ENCODE data around the gene KANK2. TPM values are rescaled to one million over a fixed set of nuclear protein-coding genes. Genes with fewer than 3 reads are reported as not detected.

Gene KANK2
- total RNA-seq, 4 donors from 2014 or later: 326 to 762 (median 535) TPM

DNA sequence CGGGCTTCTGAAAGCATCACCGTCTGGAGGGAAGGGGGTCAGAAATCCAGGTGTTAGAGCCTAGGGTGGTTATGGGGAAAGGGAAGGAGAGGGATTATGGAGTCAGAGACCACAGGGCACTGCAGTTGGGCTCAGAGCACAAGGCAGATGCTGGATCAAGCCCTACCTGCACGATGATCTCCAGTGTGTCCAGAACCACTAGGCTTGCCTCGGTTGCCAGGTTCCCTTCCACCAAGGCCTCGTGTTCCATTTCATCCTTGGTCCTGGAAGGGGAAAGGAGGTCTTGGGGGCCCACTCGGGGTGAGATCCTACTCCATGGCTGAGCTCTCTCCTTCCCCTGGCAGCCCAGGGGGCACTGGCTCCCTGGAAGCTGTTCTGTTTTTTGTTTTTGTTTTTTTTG lies 17.0 kb upstream of the KANK2 start:
- no peaks in the 10 kb centered on the region for H3K9me3 ChIP-seq
- H3K4me3 ChIP-seq: no peak overlapping the region
- H3K36me3 ChIP-seq: no peaks in the 10 kb centered on the region
- no peak for DNase-seq
- no peaks in the 10 kb centered on the region for H3K4me1 ChIP-seq
- no peak overlapping the region for H3K27ac ChIP-seq
- intact Hi-C loops (cut with DNase I; ENCODE audit: low total_unique reads): no loop called here
- no peaks in the 10 kb centered on the region for H3K27me3 ChIP-seq
- TF ChIP-seq POLR2A (IDR thresholded peaks at IDR 0.05): no peak
- TF ChIP-seq, protein P1, sequence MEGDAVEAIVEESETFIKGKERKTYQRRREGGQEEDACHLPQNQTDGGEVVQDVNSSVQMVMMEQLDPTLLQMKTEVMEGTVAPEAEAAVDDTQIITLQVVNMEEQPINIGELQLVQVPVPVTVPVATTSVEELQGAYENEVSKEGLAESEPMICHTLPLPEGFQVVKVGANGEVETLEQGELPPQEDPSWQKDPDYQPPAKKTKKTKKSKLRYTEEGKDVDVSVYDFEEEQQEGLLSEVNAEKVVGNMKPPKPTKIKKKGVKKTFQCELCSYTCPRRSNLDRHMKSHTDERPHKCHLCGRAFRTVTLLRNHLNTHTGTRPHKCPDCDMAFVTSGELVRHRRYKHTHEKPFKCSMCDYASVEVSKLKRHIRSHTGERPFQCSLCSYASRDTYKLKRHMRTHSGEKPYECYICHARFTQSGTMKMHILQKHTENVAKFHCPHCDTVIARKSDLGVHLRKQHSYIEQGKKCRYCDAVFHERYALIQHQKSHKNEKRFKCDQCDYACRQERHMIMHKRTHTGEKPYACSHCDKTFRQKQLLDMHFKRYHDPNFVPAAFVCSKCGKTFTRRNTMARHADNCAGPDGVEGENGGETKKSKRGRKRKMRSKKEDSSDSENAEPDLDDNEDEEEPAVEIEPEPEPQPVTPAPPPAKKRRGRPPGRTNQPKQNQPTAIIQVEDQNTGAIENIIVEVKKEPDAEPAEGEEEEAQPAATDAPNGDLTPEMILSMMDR (IDR thresholded peaks at IDR 0.05): no peak

DNA sequence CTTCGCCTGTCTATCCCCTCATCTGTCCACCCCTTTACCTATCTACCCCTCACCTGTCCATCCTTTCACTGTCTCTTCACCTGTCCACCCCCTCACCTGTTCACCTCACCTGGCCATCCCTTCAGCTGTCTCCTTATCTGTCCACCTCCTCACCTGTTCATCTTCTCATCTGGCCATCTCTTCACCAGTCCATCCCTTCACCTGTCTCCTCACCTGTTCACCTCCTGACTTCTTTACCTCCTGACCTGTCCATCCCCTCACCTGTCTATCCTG lies 13.2 kb upstream of the KANK2 start:
- no peaks in the 10 kb centered on the region for H3K36me3 ChIP-seq
- TF ChIP-seq POLR2A (IDR thresholded peaks at IDR 0.05): no peak
- TF ChIP-seq, protein P1 (IDR thresholded peaks at IDR 0.05): no peak
- no peak overlapping the region for H3K27ac ChIP-seq
- no peaks in the 10 kb centered on the region for H3K9me3 ChIP-seq
- H3K4me3 ChIP-seq: no peak overlapping the region
- no peaks in the 10 kb centered on the region for H3K4me1 ChIP-seq
- no peaks in the 10 kb centered on the region for H3K27me3 ChIP-seq
- intact Hi-C loops (cut with DNase I; ENCODE audit: low total_unique reads): no loop called here
- no peak for DNase-seq

DNA sequence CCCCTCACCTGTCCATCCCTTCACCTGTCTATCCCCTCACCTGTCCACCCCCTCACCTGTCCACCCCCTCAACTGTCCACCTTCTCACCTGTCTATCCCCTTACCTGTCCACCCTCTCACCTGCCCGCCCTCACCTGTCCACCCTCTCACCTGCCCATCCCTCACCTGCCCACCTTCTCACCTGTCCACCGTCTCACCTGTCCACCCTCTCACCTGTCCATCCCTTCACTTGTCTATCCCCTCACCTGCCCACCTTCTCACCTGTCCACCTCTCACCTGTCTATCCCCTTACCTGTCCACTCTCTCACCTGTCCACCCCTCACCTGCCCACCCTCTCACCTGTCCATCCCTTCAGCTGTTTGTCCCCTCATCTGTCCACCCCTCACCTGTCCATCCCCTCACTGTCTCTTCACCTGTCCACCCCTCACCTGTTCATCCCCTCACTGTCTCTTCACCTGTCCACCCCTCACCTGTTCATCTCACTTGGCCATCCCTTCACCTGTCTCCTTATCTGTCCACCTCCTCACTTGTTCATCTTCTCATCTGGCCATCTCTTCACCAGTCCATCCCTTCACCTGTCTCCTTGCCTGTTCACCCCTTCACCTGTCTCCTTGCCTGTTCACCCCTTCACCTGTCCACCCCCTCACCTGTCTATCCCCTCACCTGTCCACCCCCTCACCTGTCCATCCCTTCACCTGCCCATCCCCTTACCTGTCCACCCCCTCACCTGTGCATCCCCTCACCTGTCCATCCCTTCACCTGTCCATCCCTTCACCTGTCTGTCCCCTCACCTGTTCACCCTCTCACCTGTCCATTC lies 12.7 kb upstream of the KANK2 start:
- Histone ChIP-seq H3K36me3 (no peaks in the 10 kb centered on the region), H3K9me3 (no peaks in the 10 kb centered on the region), H3K27ac (no peak overlapping the region), H3K4me1 (peaks cover 0 to under 1% of the 10 kb centered on the region in 2 donors), H3K4me3 (no peak overlapping the region), H3K27me3 (no peaks in the 10 kb centered on the region)
- no peak for DNase-seq
- intact Hi-C loops (cut with DNase I; ENCODE audit: low total_unique reads): loop anchor here (10.0 kb wide), 1 partner anchor 175 kb away; no protein-coding TSS in a partner anchor
- no peak for TF ChIP-seq POLR2A (IDR thresholded peaks at IDR 0.05)
- TF ChIP-seq, protein P1 (IDR thresholded peaks at IDR 0.05): no peak

DNA sequence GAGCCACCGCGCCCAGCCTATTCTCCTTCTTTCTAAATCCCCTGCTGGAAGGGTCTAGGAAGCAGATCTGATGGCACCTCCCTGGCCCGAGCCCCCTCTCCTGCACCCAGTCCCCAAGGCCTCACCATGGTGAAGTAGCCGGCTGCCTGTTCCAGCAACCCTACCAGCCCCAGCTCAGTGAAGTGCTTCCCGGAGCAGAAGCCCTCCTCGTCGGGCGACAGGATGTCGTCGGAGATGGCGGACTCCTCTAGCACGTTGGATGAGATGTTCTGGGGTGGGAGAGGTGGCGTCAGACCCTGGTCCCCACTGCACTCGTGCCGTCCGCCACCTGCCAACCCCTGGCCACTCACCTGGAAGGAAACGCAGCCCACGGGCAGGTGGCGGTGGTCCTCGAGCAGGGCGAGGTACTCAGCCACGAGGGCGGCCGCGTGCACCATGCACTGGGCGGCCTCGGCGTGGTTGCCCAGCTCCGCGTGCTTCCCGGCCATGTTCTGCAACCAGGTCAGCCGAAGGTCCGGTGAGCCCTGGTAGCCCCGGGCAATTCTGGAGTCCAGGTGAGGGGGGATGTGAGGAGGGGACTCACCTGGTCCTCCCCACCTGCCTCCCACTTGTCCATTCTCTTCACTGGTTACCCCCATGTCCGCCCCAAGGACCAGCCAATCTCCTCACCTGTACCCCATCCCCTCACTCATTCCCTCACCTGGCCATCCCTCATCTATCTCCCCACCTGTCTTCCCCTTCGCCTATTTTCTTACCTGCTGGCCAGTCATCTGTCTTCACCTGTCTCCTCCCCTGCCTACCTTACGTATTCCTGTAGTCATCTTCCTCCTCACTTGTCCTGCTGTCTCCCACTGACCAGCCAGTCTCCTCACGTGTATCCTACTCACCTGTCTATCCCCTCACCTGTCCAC lies 11.5 kb upstream of the KANK2 start:
- Histone ChIP-seq H3K9me3 (no peaks in the 10 kb centered on the region), H3K27me3 (no peaks in the 10 kb centered on the region), H3K36me3 (no peaks in the 10 kb centered on the region), H3K4me3 (no peak overlapping the region), H3K27ac (peak overlapping the region in 1 of 2 donors; percentile 15), H3K4me1 (peaks cover 0 to 5% of the 10 kb centered on the region in 2 donors)
- intact Hi-C loops (cut with DNase I; ENCODE audit: low total_unique reads): loop anchor here (10.0 kb wide), 1 partner anchor 174 kb away; no protein-coding TSS in a partner anchor
- DNase-seq: no peak
- TF ChIP-seq, protein P1 (IDR thresholded peaks at IDR 0.05): no peak
- no peak for TF ChIP-seq POLR2A (IDR thresholded peaks at IDR 0.05)

Data from uterus (tissue), 4 donors.